ENCODE data around the gene FOXE3. TPM values are rescaled to one million over a fixed set of nuclear protein-coding genes. Genes with fewer than 3 reads are reported as not detected.

The FOXE3 gene
- total and polyA plus RNA-seq, 10 of the 15 experiments (the other 5 are each of a cell fraction or from before 2014, with no cell fraction given), result 0.13 TPM; not detected in 9

- no peaks in the 10 kb centered on the region for H3K36me3 ChIP-seq (ENCODE audit: control insufficient read depth in 2 of 2, insufficient read depth in 2 of 2, low read length in 1 of 2)
- FAIRE-seq (no peak), ATAC-seq (no peak), DNase-seq (ENCODE audit: low read depth, low spot score) (no peak)
- POLR2A ChIA-PET, result no interaction called here
- RAD21 ChIA-PET (ENCODE audit: unreplicated experiment), result no interaction called here
- H3K4me3 ChIP-seq, result no peak overlapping the region
- CTCF ChIA-PET, result interaction anchor here (0.7 to 1.2 kb wide), 3 partner anchors 14 to 29 kb away, joined by 3 to 5 read pairs (median 3); no protein-coding TSS in a partner anchor
- WGBS (ENCODE audit: insufficient coverage, insufficient replicate concordance, low lambda C conversion rate, missing lambda C conversion rate), result 0% methylated on average over 2 of the region's 2 CpGs
- H4K20me1 ChIP-seq (ENCODE audit: control insufficient read depth, insufficient read depth), result no peaks in the 10 kb centered on the region
- H3K27ac ChIP-seq (ENCODE audit: control insufficient read depth, insufficient read depth), result no peak overlapping the region
- H2AFZ ChIP-seq (ENCODE audit: control insufficient read depth, low read depth, low read length), result no peak overlapping the region
- H3K4me1 ChIP-seq (ENCODE audit: control insufficient read depth, insufficient read depth, low read length), result no peaks in the 10 kb centered on the region
- no peaks in the 10 kb centered on the region for H3K9me3 ChIP-seq (replicated peaks; ENCODE audit: control insufficient read depth, insufficient read depth, low read length)
- SMC1A ChIA-PET (ENCODE audit: uncharacterized antibody, unreplicated experiment), result interaction anchor here (0.8 kb wide), 1 partner anchor 14 kb away, joined by 3 read pairs; no protein-coding TSS in a partner anchor
- H3K4me2 ChIP-seq (ENCODE audit: control insufficient read depth, insufficient read depth), result no peak overlapping the region
- H3K9ac ChIP-seq (ENCODE audit: control insufficient read depth, insufficient read depth, low read length), result no peak overlapping the region
- no peaks in the 10 kb centered on the region for H3K79me2 ChIP-seq (ENCODE audit: control insufficient read depth, insufficient read depth, low read length)
- intact Hi-C loops (cut with micrococcal nuclease; ENCODE audit: unreplicated experiment), result no loop called here
- H3K27me3 ChIP-seq (replicated peaks in 1 of 2; ENCODE audit: control insufficient read depth in 2 of 2, insufficient read depth in 2 of 2, low read length in 1 of 2), result peaks cover 5 to 8% of the 10 kb centered on the region in 2 experiments; a peak in 3 of 4 replicates
- BruUV-seq (replicated peaks), result no TSS peak
- in situ Hi-C loops (cut with MboI), result no loop called here
- TF ChIP-seq RUNX3 (IDR thresholded peaks at IDR 0.05; ENCODE audit: low read length) (no peak), ETV6 (conservative IDR thresholded peaks at IDR 0.05 in 1 of 2, IDR thresholded peaks at IDR 0.05 in 1 of 2; ENCODE audit: borderline replicate concordance in 1 of 2, low read depth in 1 of 2) (no peak), EGR1 (IDR thresholded peaks at IDR 0.05; ENCODE audit: borderline replicate concordance in 1 of 2, low read depth in 2 of 2, low read length in 2 of 2) (no peak), DPF2 (IDR thresholded peaks at IDR 0.05) (no peak), MYB (IDR thresholded peaks at IDR 0.05; ENCODE audit: borderline replicate concordance, low read depth, low read length) (no peak), IRF5 (IDR thresholded peaks at IDR 0.05; ENCODE audit: borderline replicate concordance) (no peak), NKRF (conservative IDR thresholded peaks at IDR 0.05) (no peak), PKNOX1 (IDR thresholded peaks at IDR 0.05) (no peak), YY1 (IDR thresholded peaks at IDR 0.05; ENCODE audit: low read depth, low read length) (no peak), MLLT1 (IDR thresholded peaks at IDR 0.05) (no peak), NBN (IDR thresholded peaks at IDR 0.05) (no peak), CEBPZ (IDR thresholded peaks at IDR 0.05; ENCODE audit: low read depth, low read length) (no peak), SUZ12 (IDR thresholded peaks at IDR 0.05; ENCODE audit: unreplicated experiment) (no peak)
Observed at GRCh38 chr1:47418122-47418521, 2.0 kb downstream of the FOXE3 start.
